K562 (cell line): ENCODE results near the gene ZDHHC14. TPM values are rescaled to one million over a fixed set of nuclear protein-coding genes. Genes with fewer than 3 reads are reported as not detected.

ENCODE experiments used
- MGA ChIP-seq: fragments of 450-650 bp; IDR thresholded peaks from 2 replicates; pipeline ENCODE4 v1.6.1; 2016; ENCODE audit warnings: mild to moderate bottlenecking, moderate library complexity
- NR2C1 ChIP-seq, 2 experiments: fragments of 450-650 bp; IDR thresholded peaks; 2 replicates each; pipeline ENCODE4 v1.6.1; 2017; ENCODE audit warnings: mild to moderate bottlenecking in 2 of 2, antibody characterized with exemption in 1 of 2, inconsistent platforms in 1 of 2, missing compliant biosample characterization in 1 of 2, missing genetic modification characterization in 1 of 2
- polyA plus RNA-seq, 8 experiments: library from polyadenylated mRNA; depleted of rRNA in 4 of 8; stranded (reverse) in 5 of 8; unstranded in 3 of 8; fragments of >200 nt; fragmentation: Nextera tagmentation in 2 of 8; fragmentation: Illumina TruSeq in 1 of 8; extraction: Ambion mirVana in 2 of 8; extraction: Trizol in 1 of 8; gene quantifications; 2 replicates each; pipeline versions ENCODE4 v1.2.1 to v1.2.3, GENCODE V29; 2011 to 2014; ENCODE audit warnings: inconsistent platforms in 1 of 8, missing spikeins in 1 of 8
- total RNA-seq, 7 experiments: library from RNA; depleted of rRNA in 6 of 7; stranded (reverse); fragments of >200 nt in 6 of 7; fragmentation: Illumina TruSeq in 2 of 7; extraction: Trizol in 2 of 7; gene quantifications; 2 replicates each; pipeline versions ENCODE4 v1.2.1 to v1.2.3, GENCODE V29; 2011 to 2021; ENCODE audit warnings: low replicate concordance in 1 of 7

The ZDHHC14 gene
- total and polyA plus RNA-seq, 9 of the 15 experiments (the other 6 are each of a cell fraction or from before 2014, with no cell fraction given): 0.92 to 23.1 (median 13.8) TPM

- TF ChIP-seq MGA (no peak), NR2C1 (IDR thresholded peaks at IDR 0.05) (0 out of 2 replicates have a peak, but pooled peaks have one; percentile 17), NR2C1 (tag; IDR thresholded peaks at IDR 0.05) (no peak)
Measured at GRCh38 chr6:157476797-157477196, 95.8 kb downstream of the ZDHHC14 start (continued).
